ENCODE data around the gene RNF8.

The RNF8 gene

DNA sequence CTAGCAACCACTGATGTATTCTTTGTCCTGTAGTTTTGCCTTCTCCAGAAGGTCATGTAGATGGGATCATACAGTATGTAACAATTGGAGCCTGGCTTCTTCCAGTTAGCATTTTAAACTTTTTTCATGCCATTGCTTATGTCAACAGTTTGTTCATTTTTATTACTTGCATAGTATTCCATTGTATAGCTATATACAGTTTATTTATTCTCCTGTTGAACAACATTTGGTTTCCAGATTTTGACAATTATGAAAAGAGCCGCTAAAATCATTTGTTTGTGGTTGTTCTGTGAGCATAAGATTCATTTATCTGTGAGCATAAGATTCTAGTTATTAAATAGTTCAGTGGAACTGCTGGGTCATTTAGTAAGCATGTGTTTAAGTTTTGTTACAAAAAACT is 55.7 kb downstream of the RNF8 start:
- Histone ChIP-seq H3K9me2 (replicated peaks; ENCODE audit: insufficient read depth, low read length) (no peaks in the 10 kb centered on the region), H3K36me3 (replicated peaks; ENCODE audit: insufficient read depth, low read length) (no peaks in the 10 kb centered on the region), H3K27me3 (replicated peaks; ENCODE audit: insufficient read depth, low read length) (no peaks in the 10 kb centered on the region), H2AFZ (ENCODE audit: low read length) (no peak overlapping the region), H4K20me1 (ENCODE audit: insufficient read depth, low read length) (no peaks in the 10 kb centered on the region), H3K4me3 (ENCODE audit: low read length) (no peak overlapping the region), H3K9ac (ENCODE audit: low read length) (no peak overlapping the region), H3K79me2 (ENCODE audit: low read length) (no peaks in the 10 kb centered on the region), H3K27ac (ENCODE audit: low read length) (no peak overlapping the region), H3K4me2 (ENCODE audit: low read depth, low read length) (no peak overlapping the region), H3F3A (ENCODE audit: insufficient read depth, low read length) (no peaks in the 10 kb centered on the region), H3K4me1 (ENCODE audit: low read length) (no peaks in the 10 kb centered on the region), H3K9me3 (replicated peaks; ENCODE audit: insufficient read depth, low read length) (no peaks in the 10 kb centered on the region)
- TF ChIP-seq EZH2 (optimal IDR thresholded peaks at IDR 0.05; ENCODE audit: low read depth, low read length) (no peak), EZH2phosphoT487 (IDR thresholded peaks at IDR 0.05; ENCODE audit: low read length) (no peak)
- TF ChIP-seq, protein P1, sequence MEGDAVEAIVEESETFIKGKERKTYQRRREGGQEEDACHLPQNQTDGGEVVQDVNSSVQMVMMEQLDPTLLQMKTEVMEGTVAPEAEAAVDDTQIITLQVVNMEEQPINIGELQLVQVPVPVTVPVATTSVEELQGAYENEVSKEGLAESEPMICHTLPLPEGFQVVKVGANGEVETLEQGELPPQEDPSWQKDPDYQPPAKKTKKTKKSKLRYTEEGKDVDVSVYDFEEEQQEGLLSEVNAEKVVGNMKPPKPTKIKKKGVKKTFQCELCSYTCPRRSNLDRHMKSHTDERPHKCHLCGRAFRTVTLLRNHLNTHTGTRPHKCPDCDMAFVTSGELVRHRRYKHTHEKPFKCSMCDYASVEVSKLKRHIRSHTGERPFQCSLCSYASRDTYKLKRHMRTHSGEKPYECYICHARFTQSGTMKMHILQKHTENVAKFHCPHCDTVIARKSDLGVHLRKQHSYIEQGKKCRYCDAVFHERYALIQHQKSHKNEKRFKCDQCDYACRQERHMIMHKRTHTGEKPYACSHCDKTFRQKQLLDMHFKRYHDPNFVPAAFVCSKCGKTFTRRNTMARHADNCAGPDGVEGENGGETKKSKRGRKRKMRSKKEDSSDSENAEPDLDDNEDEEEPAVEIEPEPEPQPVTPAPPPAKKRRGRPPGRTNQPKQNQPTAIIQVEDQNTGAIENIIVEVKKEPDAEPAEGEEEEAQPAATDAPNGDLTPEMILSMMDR (IDR thresholded peaks at IDR 0.05; ENCODE audit: low read length), result no peak
- no peak for DNase-seq

DNA sequence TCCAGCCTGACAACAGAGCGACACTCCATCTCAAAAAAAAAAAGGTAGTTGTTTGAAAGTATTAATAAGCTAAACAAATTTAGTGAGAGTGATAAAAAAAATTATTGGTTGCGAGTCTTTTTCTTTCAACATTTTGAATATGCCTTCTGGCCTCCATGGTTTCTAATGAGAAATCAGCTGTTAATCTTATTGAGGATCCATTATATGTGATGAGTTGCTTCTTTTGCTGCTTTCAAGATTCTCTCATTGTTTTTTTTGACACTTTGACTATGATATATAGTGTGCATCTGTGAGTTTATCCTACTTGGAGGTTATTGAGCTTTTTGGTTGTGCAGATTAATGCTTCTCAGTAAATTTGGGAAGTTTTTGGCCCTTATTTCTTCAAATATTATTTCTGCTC is 63.6 kb downstream of the RNF8 start:
- Histone ChIP-seq H2AFZ (ENCODE audit: low read length) (no peak overlapping the region), H3F3A (ENCODE audit: insufficient read depth, low read length) (no peaks in the 10 kb centered on the region), H3K9me3 (replicated peaks; ENCODE audit: insufficient read depth, low read length) (no peaks in the 10 kb centered on the region), H3K36me3 (replicated peaks; ENCODE audit: insufficient read depth, low read length) (no peaks in the 10 kb centered on the region), H3K4me2 (ENCODE audit: low read depth, low read length) (no peak overlapping the region), H3K4me1 (ENCODE audit: low read length) (no peaks in the 10 kb centered on the region), H3K27me3 (replicated peaks; ENCODE audit: insufficient read depth, low read length) (no peaks in the 10 kb centered on the region), H3K27ac (ENCODE audit: low read length) (no peak overlapping the region), H3K9ac (ENCODE audit: low read length) (no peak overlapping the region), H3K9me2 (replicated peaks; ENCODE audit: insufficient read depth, low read length) (no peaks in the 10 kb centered on the region), H4K20me1 (ENCODE audit: insufficient read depth, low read length) (no peaks in the 10 kb centered on the region), H3K79me2 (ENCODE audit: low read length) (no peaks in the 10 kb centered on the region), H3K4me3 (ENCODE audit: low read length) (no peak overlapping the region)
- TF ChIP-seq, protein P1 (IDR thresholded peaks at IDR 0.05; ENCODE audit: low read length), result no peak
- no peak for TF ChIP-seq EZH2phosphoT487 (IDR thresholded peaks at IDR 0.05; ENCODE audit: low read length)
- no peak for TF ChIP-seq EZH2 (optimal IDR thresholded peaks at IDR 0.05; ENCODE audit: low read depth, low read length)
- no peak for DNase-seq

DNA sequence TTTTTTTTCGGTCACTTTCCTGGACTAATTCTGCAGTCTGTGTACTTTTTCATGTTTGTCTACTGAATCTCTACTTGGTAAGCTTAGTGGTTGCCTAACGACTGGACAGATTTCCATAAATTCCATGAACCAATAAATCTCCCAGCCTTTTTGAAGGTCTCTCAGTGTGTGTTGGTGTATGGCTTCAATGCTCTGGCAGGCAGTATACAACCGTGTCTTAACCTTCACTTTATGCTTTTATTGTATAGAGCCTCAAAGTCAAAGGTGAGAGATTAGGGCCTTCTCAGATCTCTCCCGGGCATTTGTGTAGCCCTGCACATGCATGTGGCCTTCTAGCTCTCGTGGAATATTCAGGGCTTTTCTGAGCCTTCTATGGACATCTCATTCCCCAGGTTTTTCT is 64.9 kb downstream of the RNF8 start:
- TF ChIP-seq EZH2phosphoT487 (IDR thresholded peaks at IDR 0.05; ENCODE audit: low read length) (no peak), EZH2 (optimal IDR thresholded peaks at IDR 0.05; ENCODE audit: low read depth, low read length) (no peak)
- TF ChIP-seq, protein P1 (IDR thresholded peaks at IDR 0.05; ENCODE audit: low read length), result no peak
- no peaks in the 10 kb centered on the region for H3K36me3 ChIP-seq (replicated peaks; ENCODE audit: insufficient read depth, low read length)
- no peaks in the 10 kb centered on the region for H3K27me3 ChIP-seq (replicated peaks; ENCODE audit: insufficient read depth, low read length)
- no peaks in the 10 kb centered on the region for H3K4me1 ChIP-seq (ENCODE audit: low read length)
- H4K20me1 ChIP-seq (ENCODE audit: insufficient read depth, low read length), result no peaks in the 10 kb centered on the region
- H3F3A ChIP-seq (ENCODE audit: insufficient read depth, low read length), result no peaks in the 10 kb centered on the region
- H3K9ac ChIP-seq (ENCODE audit: low read length), result no peak overlapping the region
- no peak overlapping the region for H3K4me2 ChIP-seq (ENCODE audit: low read depth, low read length)
- H3K4me3 ChIP-seq (ENCODE audit: low read length), result no peak overlapping the region
- no peak for DNase-seq
- no peaks in the 10 kb centered on the region for H3K9me3 ChIP-seq (replicated peaks; ENCODE audit: insufficient read depth, low read length)
- H3K79me2 ChIP-seq (ENCODE audit: low read length), result no peaks in the 10 kb centered on the region
- no peaks in the 10 kb centered on the region for H3K9me2 ChIP-seq (replicated peaks; ENCODE audit: insufficient read depth, low read length)
- no peak overlapping the region for H2AFZ ChIP-seq (ENCODE audit: low read length)
- H3K27ac ChIP-seq (ENCODE audit: low read length), result no peak overlapping the region
